ENCODE measurements around the gene PXMP2.

GRCh38 chr12:132754160-132754932 lies 67.0 kb downstream of the PXMP2 start:
- TF ChIP-seq, protein P1, sequence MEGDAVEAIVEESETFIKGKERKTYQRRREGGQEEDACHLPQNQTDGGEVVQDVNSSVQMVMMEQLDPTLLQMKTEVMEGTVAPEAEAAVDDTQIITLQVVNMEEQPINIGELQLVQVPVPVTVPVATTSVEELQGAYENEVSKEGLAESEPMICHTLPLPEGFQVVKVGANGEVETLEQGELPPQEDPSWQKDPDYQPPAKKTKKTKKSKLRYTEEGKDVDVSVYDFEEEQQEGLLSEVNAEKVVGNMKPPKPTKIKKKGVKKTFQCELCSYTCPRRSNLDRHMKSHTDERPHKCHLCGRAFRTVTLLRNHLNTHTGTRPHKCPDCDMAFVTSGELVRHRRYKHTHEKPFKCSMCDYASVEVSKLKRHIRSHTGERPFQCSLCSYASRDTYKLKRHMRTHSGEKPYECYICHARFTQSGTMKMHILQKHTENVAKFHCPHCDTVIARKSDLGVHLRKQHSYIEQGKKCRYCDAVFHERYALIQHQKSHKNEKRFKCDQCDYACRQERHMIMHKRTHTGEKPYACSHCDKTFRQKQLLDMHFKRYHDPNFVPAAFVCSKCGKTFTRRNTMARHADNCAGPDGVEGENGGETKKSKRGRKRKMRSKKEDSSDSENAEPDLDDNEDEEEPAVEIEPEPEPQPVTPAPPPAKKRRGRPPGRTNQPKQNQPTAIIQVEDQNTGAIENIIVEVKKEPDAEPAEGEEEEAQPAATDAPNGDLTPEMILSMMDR (IDR thresholded peaks at IDR 0.05; ENCODE audit: low read depth, low read length) = no peak
- no peak for TF ChIP-seq EZH2phosphoT487 (IDR thresholded peaks at IDR 0.05; ENCODE audit: low read depth)
